ENCODE data around the gene ANKRD39.

- TF ChIP-seq REST (IDR thresholded peaks at IDR 0.05; ENCODE audit: insufficient read depth in 1 of 2, low read depth in 2 of 2, low read length in 2 of 2) (no peak), POLR2AphosphoS5 (IDR thresholded peaks at IDR 0.05; ENCODE audit: low read depth, low read length) (no peak), TAF1 (IDR thresholded peaks at IDR 0.05; ENCODE audit: borderline replicate concordance, insufficient read depth, low read length) (no peak), SIN3A (IDR thresholded peaks at IDR 0.05; ENCODE audit: borderline replicate concordance, insufficient read depth, low read length) (no peak), FOXP2 (optimal IDR thresholded peaks at IDR 0.05; ENCODE audit: borderline replicate concordance, extremely low read depth, extremely low read length, insufficient read depth) (no peak)
Measured at GRCh38 chr2:96884299-96885094, 26.7 kb upstream of the ANKRD39 start.

Measured in PFSK-1 (cell line).